K562 (cell line): Measurements from ENCODE around the gene PCSK6. TPM values are rescaled to one million over a fixed set of nuclear protein-coding genes. Genes with fewer than 3 reads are reported as not detected.

Source experiments
- ATF7 ChIP-seq: fragments of 450-650 bp; IDR thresholded peaks from 2 replicates; pipeline ENCODE4 v1.7.1; 2014; ENCODE audit warnings: mild to moderate bottlenecking, moderate library complexity
- BCOR ChIP-seq: fragments of 450-650 bp; IDR thresholded peaks from 2 replicates; pipeline ENCODE4 v1.6.1; 2016
- MCM2 ChIP-seq: fragments of 450-650 bp; IDR thresholded peaks from 2 replicates; pipeline ENCODE4 v1.6.1; 2017; ENCODE audit warnings: low read depth, mild to moderate bottlenecking
- MECOM ChIP-seq: fragments of 250-450 bp; sonication (Bioruptor Pico); IDR thresholded peaks from 2 replicates; pipeline ENCODE4 v1.8.0; 2022; ENCODE audit warnings: inconsistent platforms
- SAFB ChIP-seq: fragments of 200-400 bp; formaldehyde crosslinking; IDR thresholded peaks from 2 replicates; pipeline ENCODE4 v1.6.1; 2017; ENCODE audit warnings: low read depth, low read length, borderline replicate concordance
- SIN3B ChIP-seq: fragments of 450-650 bp; IDR thresholded peaks from 2 replicates; pipeline ENCODE4 v1.6.1; 2017; ENCODE audit warnings: low read depth, mild to moderate bottlenecking, moderate library complexity
- SMARCA5 ChIP-seq: fragments of 450-650 bp; IDR thresholded peaks from 2 replicates; pipeline ENCODE4 v1.6.1; 2016
- ZNF12 ChIP-seq: sonication (generic); formaldehyde crosslinking; IDR thresholded peaks from 2 replicates; pipeline ENCODE4 v1.4.0; 2020; ENCODE audit warnings: mild to moderate bottlenecking, missing genetic modification reagents
- ZNF224 ChIP-seq: sonication (generic); formaldehyde crosslinking; IDR thresholded peaks from 2 replicates; pipeline ENCODE4 v1.8.0; 2022; ENCODE audit warnings: mild to moderate bottlenecking, missing genetic modification reagents
- ZNF263 ChIP-seq: sonication (generic); formaldehyde crosslinking; IDR thresholded peaks from 2 replicates; pipeline ENCODE4 v1.8.0; 2022; ENCODE audit warnings: mild to moderate bottlenecking, missing genetic modification reagents, borderline replicate concordance
- polyA plus RNA-seq, 8 experiments: library from polyadenylated mRNA; depleted of rRNA in 4 of 8; stranded (reverse) in 5 of 8; unstranded in 3 of 8; fragments of >200 nt; fragmentation: Nextera tagmentation in 2 of 8; fragmentation: Illumina TruSeq in 1 of 8; extraction: Ambion mirVana in 2 of 8; extraction: Trizol in 1 of 8; gene quantifications; 2 replicates each; pipeline versions ENCODE4 v1.2.1 to v1.2.3, GENCODE V29; 2011 to 2014; ENCODE audit warnings: inconsistent platforms in 1 of 8, missing spikeins in 1 of 8
- total RNA-seq, 7 experiments: library from RNA; depleted of rRNA in 6 of 7; stranded (reverse); fragments of >200 nt in 6 of 7; fragmentation: Illumina TruSeq in 2 of 7; extraction: Trizol in 2 of 7; gene quantifications; 2 replicates each; pipeline versions ENCODE4 v1.2.1 to v1.2.3, GENCODE V29; 2011 to 2021; ENCODE audit warnings: low replicate concordance in 1 of 7
- TF ChIP-seq, protein P1 (sequence below), 2 experiments: fragments of 200-800 bp in 1 of 2; sonication (Bioruptor generic) in 1 of 2; sonication (generic) in 1 of 2; formaldehyde crosslinking in 1 of 2; IDR thresholded peaks in 1 of 2; conservative IDR thresholded peaks in 1 of 2; 2 replicates each; pipeline versions ENCODE4 v1.5.0 to v1.6.1; 2016 to 2020; ENCODE audit warnings: missing compliant biosample characterization in 1 of 2, missing genetic modification characterization in 1 of 2, missing genetic modification reagents in 1 of 2
- TF ChIP-seq, protein P2 (sequence below): fragments of 250-450 bp; sonication (Bioruptor Pico); IDR thresholded peaks from 2 replicates; pipeline ENCODE4 v1.5.0; 2021; ENCODE audit warnings: mild to moderate bottlenecking, moderate library complexity
- TF ChIP-seq, protein P3 (sequence below): fragments of 250-450 bp; sonication (Bioruptor Pico); IDR thresholded peaks from 2 replicates; pipeline ENCODE4 v1.4.0; 2020
- TF ChIP-seq, protein P4 (sequence below): fragments of 250-450 bp; sonication (Bioruptor Pico); IDR thresholded peaks from 2 replicates; pipeline ENCODE4 v1.4.0; 2020

Gene PCSK6
- total and polyA plus RNA-seq, 9 of the 15 experiments (the other 6 are each of a cell fraction or from before 2014, with no cell fraction given) = 2.2 to 32.6 (median 14.5) TPM

DNA sequence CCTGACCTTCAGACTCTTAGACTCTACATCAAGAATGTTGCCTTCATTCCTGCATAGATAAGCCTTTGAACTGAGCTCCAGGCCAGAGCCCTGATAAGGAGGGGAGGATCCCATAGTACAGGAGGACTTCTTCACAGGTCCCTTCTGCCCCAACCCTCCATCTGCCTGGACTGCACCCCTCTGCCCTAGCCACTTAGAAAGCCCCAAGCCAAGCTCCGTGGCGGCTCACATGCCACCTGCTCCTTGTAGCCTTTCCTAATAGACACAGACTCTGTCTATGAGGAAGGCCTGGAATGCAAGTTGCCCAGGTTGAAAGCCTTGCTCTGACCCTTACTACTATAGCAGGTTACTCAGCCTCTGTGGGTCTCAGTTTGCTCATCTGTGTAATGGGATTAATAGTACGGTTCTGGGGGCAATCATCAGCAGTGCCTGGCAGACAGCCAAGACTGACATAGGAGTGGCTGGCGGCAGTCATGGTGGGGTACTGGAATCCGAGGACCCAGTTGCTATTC is 11.6 kb downstream of the PCSK6 start (continued):
- TF ChIP-seq, protein P1, sequence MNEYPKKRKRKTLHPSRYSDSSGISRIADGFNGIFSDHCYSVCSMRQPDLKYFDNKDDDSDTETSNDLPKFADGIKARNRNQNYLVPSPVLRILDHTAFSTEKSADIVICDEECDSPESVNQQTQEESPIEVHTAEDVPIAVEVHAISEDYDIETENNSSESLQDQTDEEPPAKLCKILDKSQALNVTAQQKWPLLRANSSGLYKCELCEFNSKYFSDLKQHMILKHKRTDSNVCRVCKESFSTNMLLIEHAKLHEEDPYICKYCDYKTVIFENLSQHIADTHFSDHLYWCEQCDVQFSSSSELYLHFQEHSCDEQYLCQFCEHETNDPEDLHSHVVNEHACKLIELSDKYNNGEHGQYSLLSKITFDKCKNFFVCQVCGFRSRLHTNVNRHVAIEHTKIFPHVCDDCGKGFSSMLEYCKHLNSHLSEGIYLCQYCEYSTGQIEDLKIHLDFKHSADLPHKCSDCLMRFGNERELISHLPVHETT (CRISPR knock-in tag; conservative IDR thresholded peaks at IDR 0.05 in 1 of 2, IDR thresholded peaks at IDR 0.05 in 1 of 2) = no peak
- TF ChIP-seq, protein P2, sequence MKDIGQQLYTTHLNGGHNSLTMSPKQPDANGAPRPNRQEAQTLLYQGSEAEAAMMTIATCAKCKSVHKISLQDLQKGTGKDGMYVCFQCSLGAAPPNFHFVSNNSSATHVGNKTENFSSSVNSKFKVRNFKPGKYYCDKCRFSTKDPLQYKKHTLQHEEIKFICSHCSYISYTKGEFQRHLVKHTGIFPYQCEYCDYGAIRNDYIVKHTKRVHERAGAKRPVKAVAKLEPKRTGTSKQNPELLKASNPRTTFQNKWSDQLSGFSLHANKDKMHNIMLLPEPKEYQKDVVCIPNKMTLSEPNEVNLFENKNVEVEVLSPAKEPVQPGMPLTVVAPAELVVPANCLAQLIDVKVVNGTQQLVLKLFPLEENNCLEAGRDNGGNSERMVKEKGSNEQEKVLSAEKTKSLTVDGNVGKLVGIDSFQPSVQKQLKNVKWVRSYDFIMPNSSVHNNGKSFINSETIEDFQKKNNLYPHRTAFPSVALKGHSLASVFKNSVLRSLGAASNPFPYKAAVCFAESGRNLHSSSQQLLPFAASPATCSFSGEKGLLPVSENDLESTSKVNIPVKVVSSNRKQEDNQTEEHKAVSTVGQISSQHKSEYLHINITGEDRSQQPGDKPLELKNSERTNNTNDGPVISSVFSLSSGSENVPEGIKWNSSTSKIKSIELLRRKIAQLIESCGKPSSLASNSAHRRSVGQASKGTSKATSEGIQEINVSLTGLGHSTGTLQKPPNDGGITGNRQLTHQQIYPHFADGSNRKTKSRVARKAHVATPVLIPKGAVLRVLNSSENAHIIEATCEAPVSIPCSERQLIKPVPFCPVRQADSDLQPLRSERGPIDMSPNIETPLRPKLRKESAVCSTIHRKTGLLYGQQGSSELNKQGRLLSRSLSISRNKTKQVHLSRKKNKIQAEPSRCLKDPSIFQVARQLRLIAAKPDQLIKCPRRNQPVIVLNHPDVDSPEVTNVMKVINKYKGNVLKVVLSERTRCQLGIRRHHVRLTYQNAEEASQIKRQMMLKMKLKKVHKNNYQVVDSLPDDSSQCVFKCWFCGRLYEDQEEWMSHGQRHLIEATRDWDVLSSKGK = no peak
- TF ChIP-seq ZNF12 (CRISPR knock-in tag) (no peak), ATF7 (peak; percentile 59; the same call in 1 of the 2 replicates), SIN3B (no peak), BCOR (peak; percentile 96), SAFB (no peak), ZNF263 (CRISPR knock-in tag) (peak; percentile 76; the same call in 1 of the 2 replicates), MCM2 (no peak), ZNF224 (CRISPR knock-in tag) (no peak), MECOM (CRISPR knock-in tag) (no peak), SMARCA5 (0 out of 2 replicates have a peak, but pooled peaks have one; percentile 79)
- TF ChIP-seq, protein P3, sequence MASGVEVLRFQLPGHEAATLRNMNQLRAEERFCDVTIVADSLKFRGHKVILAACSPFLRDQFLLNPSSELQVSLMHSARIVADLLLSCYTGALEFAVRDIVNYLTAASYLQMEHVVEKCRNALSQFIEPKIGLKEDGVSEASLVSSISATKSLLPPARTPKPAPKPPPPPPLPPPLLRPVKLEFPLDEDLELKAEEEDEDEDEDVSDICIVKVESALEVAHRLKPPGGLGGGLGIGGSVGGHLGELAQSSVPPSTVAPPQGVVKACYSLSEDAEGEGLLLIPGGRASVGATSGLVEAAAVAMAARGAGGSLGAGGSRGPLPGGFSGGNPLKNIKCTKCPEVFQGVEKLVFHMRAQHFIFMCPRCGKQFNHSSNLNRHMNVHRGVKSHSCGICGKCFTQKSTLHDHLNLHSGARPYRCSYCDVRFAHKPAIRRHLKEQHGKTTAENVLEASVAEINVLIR (CRISPR knock-in tag) = no peak
- TF ChIP-seq, protein P4, sequence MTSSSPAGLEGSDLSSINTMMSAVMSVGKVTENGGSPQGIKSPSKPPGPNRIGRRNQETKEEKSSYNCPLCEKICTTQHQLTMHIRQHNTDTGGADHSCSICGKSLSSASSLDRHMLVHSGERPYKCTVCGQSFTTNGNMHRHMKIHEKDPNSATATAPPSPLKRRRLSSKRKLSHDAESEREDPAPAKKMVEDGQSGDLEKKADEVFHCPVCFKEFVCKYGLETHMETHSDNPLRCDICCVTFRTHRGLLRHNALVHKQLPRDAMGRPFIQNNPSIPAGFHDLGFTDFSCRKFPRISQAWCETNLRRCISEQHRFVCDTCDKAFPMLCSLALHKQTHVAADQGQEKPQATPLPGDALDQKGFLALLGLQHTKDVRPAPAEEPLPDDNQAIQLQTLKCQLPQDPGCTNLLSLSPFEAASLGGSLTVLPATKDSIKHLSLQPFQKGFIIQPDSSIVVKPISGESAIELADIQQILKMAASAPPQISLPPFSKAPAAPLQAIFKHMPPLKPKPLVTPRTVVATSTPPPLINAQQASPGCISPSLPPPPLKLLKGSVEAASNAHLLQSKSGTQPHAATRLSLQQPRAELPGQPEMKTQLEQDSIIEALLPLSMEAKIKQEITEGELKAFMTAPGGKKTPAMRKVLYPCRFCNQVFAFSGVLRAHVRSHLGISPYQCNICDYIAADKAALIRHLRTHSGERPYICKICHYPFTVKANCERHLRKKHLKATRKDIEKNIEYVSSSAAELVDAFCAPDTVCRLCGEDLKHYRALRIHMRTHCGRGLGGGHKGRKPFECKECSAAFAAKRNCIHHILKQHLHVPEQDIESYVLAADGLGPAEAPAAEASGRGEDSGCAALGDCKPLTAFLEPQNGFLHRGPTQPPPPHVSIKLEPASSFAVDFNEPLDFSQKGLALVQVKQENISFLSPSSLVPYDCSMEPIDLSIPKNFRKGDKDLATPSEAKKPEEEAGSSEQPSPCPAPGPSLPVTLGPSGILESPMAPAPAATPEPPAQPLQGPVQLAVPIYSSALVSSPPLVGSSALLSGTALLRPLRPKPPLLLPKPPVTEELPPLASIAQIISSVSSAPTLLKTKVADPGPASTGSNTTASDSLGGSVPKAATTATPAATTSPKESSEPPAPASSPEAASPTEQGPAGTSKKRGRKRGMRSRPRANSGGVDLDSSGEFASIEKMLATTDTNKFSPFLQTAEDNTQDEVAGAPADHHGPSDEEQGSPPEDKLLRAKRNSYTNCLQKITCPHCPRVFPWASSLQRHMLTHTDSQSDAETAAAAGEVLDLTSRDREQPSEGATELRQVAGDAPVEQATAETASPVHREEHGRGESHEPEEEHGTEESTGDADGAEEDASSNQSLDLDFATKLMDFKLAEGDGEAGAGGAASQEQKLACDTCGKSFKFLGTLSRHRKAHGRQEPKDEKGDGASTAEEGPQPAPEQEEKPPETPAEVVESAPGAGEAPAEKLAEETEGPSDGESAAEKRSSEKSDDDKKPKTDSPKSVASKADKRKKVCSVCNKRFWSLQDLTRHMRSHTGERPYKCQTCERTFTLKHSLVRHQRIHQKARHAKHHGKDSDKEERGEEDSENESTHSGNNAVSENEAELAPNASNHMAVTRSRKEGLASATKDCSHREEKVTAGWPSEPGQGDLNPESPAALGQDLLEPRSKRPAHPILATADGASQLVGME (CRISPR knock-in tag) = no peak
